HEK293 (cell line): ENCODE results near the gene MMP11.

Experiments
- CTCF ChIP-seq: fragments of 450-650 bp; formaldehyde crosslinking; IDR thresholded peaks from 2 replicates; pipeline ENCODE4 v1.5.1; 2016; ENCODE audit warnings: missing biosample characterization, missing genetic modification characterization
- HOXC10 ChIP-seq: sonication (generic); formaldehyde crosslinking; IDR thresholded peaks from 2 replicates; pipeline ENCODE4 v1.8.1; 2023; ENCODE audit warnings: mild to moderate bottlenecking, missing genetic modification reagents
- KLF9 ChIP-seq: fragments of 450-650 bp; formaldehyde crosslinking; IDR thresholded peaks from 2 replicates; pipeline ENCODE4 v1.5.1; 2016; ENCODE audit warnings: missing biosample characterization, missing genetic modification characterization, low read depth
- REST ChIP-seq: fragments of 450-650 bp; formaldehyde crosslinking; IDR thresholded peaks from 2 replicates; pipeline ENCODE4 v1.5.1; 2016; ENCODE audit warnings: missing biosample characterization, missing genetic modification characterization
- YY1 ChIP-seq: fragments of 450-650 bp; formaldehyde crosslinking; IDR thresholded peaks from 2 replicates; pipeline ENCODE4 v1.5.1; 2018; ENCODE audit warnings: missing biosample characterization, missing genetic modification characterization
- ZBTB20 ChIP-seq: fragments of 450-650 bp; formaldehyde crosslinking; IDR thresholded peaks from 2 replicates; pipeline ENCODE4 v1.5.1; 2016; ENCODE audit warnings: missing biosample characterization, missing genetic modification characterization
- ZBTB8A ChIP-seq: fragments of 450-650 bp; formaldehyde crosslinking; IDR thresholded peaks from 2 replicates; pipeline ENCODE4 v1.5.1; 2016; ENCODE audit warnings: missing biosample characterization, missing genetic modification characterization
- ZEB2 ChIP-seq: fragments of 450-650 bp; formaldehyde crosslinking; IDR thresholded peaks from 2 replicates; pipeline ENCODE4 v1.5.1; 2016; ENCODE audit warnings: missing biosample characterization, missing genetic modification characterization
- ZNF202 ChIP-seq: fragments of 450-650 bp; formaldehyde crosslinking; IDR thresholded peaks from 2 replicates; pipeline ENCODE4 v1.5.1; 2016; ENCODE audit warnings: missing biosample characterization, missing genetic modification characterization, borderline replicate concordance
- ZNF274 ChIP-seq, 2 experiments: fragments of 200-500 bp in 1 of 2; fragments of 450-650 bp in 1 of 2; sonication (Bioruptor generic) in 1 of 2; formaldehyde crosslinking in 1 of 2; IDR thresholded peaks; 2 replicates each; pipeline versions ENCODE4 v1.5.1 to v1.6.1; 2014 to 2016; ENCODE audit warnings: borderline replicate concordance in 1 of 2, inconsistent platforms in 1 of 2, low read length in 1 of 2, missing biosample characterization in 1 of 2, missing genetic modification characterization in 1 of 2
- ZNF639 ChIP-seq: fragments of 450-650 bp; formaldehyde crosslinking; IDR thresholded peaks from 2 replicates; pipeline ENCODE4 v1.5.1; 2016; ENCODE audit warnings: missing biosample characterization, missing genetic modification characterization
- ZNF791 ChIP-seq: fragments of 450-650 bp; formaldehyde crosslinking; IDR thresholded peaks from 2 replicates; pipeline ENCODE4 v1.5.1; 2016; ENCODE audit warnings: missing biosample characterization, missing genetic modification characterization
- ZNF830 ChIP-seq: fragments of 450-650 bp; IDR thresholded peaks from 2 replicates; pipeline ENCODE4 v1.5.0; 2018; ENCODE audit warnings: missing biosample characterization, missing genetic modification characterization, low read depth, mild to moderate bottlenecking, moderate library complexity

- no peak for TF ChIP-seq ZBTB8A (tag by site-specific recombination)
- no peak for TF ChIP-seq HOXC10
- TF ChIP-seq ZEB2 (tag by site-specific recombination): no peak
- TF ChIP-seq KLF9: no peak
- no peak for TF ChIP-seq CTCF (tag by site-specific recombination)
- no peak for TF ChIP-seq ZNF830 (tag by site-specific recombination)
- no peak for TF ChIP-seq ZNF202 (tag by site-specific recombination)
- no peak for TF ChIP-seq ZNF274 (IDR thresholded peaks at IDR 0.05; ENCODE audit: low read length)
- no peak for TF ChIP-seq ZNF274 (tag by site-specific recombination; IDR thresholded peaks at IDR 0.05; ENCODE audit: borderline replicate concordance)
- no peak for TF ChIP-seq ZNF639 (tag by site-specific recombination)
- no peak for TF ChIP-seq YY1
- no peak for TF ChIP-seq ZBTB20 (tag by site-specific recombination)
- TF ChIP-seq REST (tag by site-specific recombination): no peak
- no peak for TF ChIP-seq ZNF791
These were observed at the start of gene MMP11 for GRCh38 chr22:23772649-23773473.
